Activated CD4-positive, CD25-positive, alpha-beta regulatory T cell treated with anti-CD3 and anti-CD28 coated beads, Interleukin-2, amount 50 U/mL, for 72 hours (primary cell): ENCODE results near the gene APBA2.
"Not testable (repeated sequence)": the region's sequence is repeated elsewhere in the genome, so short reads cannot be mapped to it uniquely, and the experiment has no call there.

Experiments used
- DNase-seq: peaks from one replicate; pipeline ENCODE4 v3.0.0; 2021

Gene APBA2

DNA sequence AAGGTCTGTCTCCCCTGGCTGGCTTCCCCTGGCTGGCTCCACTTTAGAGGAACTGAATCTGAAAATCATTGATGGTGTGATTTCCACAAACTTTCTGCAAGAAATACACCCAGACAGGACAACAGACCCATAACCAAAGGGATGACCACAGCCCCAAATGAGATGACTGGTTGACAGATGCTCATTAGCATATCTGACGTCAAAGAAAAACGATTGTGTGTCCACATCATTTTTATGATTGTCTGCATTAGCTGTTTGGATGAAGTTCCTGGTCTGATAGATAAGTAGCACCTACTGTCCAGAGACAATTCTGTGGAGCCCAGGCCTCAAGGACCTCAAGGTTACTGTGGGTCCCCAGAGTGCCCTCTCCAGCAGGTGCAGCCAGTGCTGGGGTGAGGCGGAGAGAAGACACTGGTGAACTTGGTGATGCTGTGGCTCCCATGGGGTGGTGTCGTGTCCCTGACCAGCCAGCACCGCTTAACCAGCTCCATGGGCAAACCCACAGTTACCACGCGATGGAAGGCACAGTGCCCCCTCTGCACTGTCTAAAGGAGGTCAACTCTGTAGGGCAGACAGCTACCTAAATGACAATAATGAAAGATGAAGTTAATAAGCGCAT lies 256.5 kb downstream of the APBA2 start:
- DNase-seq, result peak; percentile 15

DNA sequence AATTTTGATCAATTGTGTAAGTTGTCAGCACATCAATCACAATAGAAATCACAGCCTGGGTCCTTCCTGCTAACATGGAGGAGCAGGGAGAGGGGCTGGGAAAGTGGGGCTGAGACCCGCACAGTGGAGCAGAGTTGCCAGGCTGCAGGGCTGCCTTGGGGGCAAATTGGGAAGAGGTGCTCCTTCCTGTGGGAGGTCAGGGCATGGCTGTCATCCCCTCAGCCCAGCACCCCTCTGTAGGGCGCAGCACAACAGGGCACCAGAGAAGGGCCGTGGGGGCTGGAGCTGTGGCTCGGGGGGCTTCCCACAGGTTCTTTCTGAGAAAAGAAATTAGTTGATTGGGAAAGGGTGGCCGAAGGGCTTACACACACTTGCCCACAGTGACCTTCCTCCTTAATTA lies 257.5 kb downstream of the APBA2 start:
- no peak for DNase-seq

DNA sequence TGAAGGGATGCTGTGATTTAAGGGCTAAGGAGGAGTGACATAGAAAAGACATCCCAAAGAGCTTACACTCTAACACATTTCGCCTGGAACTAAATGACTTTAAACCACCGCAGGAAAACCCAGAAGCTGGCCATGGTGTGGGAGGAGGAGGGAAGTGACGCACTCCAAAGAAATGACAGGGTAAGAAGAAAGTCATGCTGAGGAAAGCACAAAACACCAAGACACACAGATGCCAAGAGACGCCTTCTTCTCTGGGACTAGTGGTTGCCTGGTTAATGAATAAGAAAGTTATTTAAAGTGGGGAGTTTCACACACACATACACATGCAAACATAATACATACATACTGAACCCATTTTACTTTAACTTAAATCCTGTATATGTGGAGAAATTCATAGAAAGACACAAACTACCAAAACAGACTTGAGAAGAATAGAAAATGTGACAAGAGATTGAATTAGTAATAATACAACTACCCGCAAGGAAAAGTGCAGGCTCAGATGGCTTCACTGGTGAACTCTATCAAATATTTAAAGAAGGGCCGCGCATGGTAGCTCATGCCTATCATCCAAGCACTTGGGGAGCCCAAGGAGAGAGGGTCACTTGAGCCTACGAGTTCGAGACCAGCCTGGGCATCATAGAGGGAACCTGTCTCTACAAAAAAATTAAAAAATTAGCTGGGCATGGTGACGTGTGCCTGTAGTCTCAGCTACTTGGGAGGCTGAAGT lies 258.3 kb downstream of the APBA2 start:
- DNase-seq, result no peak

DNA sequence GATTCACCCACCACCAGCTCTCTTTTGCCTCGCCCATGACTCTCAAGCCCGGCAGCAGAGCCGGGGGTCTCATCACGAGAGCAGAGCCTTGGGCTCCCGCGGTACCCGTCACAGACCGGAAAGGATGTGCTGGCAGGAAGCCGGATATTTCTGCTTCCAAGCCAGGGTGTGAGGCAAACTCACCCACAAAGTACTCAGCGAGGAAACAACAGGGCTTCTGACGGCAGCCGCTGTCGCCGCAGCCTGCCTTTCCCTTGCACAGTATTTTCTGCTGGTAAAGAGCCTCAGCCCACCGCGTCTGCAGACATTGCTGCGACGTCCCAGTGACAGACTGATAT lies 263.9 kb downstream of the APBA2 start:
- DNase-seq, result no peak

DNA sequence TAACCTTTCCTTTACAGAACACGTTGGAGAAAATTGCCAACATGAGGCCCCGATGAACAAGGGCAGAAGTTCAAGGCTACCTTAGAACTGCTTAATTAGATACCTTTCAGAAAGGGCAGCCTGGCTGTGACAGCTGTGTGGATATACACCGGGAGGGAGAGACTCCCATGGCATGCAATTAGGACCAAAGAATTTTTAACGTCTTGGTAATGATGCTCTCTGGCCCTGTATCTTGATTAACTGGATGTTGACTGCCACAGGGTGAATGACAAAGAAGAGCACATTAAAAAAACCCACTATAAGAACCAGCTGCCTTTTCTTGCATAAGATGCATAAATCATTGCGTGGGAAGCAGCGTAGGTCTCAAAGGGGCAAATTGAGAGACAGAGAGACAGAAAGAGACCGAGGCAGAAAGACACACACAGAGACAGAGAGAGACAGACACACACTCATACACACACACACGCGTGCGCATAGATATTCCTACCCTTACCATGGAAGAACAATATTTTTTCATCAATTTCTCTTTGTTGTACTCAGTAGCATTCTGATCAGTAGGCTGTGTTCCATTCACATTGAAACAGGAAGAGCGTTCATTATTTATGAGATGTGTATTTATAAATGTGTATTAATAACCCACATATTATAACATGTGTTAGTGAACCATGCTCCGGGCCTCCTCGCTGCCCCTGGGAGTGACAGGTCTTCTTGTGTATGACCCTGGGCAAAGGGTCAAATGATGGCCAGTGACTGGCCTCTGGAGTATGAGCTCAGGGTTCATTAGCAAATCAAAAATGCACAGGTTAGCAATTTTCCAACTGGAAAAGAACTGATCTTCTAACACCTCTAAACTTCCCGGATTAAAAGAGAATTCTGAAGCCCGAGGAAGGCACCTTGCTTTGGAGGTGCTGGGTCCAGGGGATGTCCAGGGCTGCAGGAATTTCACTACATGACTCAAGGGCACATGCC lies 265.0 kb downstream of the APBA2 start:
- DNase-seq, result no peak

DNA sequence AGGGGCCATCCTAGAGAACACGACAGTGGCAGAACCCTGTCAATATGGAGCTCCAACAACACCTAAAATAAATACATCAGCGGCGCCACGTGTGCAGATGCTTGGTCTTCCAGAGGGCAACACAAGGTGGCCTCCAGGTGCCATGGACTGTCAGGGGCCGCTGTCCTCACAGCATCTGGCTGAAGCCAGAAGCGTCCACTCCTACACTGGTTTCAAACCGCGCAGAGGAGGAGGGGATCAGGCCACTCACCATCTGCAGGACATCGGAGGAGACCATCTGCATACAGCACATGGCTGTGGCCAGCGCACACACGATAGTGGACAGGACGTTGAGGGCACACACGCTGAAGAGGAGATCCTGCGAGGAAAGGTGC lies 265.7 kb downstream of the APBA2 start:
- no peak for DNase-seq

DNA sequence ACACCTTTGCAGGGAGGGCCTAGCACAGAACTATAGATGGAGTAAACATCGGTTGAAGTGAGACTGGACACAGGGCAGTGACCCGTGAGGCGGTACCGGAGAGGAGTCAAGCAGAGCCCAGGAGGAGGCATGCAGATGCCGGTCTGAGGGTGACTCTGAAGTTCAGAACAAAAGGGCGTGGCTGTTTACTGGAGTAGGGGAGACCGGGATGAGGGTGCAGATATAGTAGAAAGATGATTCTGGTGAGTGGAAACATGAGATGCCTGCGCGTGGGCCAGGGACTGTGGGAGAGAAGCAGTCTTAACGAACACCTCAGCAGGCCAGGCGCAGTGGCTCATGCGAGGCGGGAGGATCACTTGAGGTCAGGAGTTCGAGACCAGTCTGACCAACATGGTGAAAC lies 270.7 kb downstream of the APBA2 start:
- DNase-seq, result no peak

DNA sequence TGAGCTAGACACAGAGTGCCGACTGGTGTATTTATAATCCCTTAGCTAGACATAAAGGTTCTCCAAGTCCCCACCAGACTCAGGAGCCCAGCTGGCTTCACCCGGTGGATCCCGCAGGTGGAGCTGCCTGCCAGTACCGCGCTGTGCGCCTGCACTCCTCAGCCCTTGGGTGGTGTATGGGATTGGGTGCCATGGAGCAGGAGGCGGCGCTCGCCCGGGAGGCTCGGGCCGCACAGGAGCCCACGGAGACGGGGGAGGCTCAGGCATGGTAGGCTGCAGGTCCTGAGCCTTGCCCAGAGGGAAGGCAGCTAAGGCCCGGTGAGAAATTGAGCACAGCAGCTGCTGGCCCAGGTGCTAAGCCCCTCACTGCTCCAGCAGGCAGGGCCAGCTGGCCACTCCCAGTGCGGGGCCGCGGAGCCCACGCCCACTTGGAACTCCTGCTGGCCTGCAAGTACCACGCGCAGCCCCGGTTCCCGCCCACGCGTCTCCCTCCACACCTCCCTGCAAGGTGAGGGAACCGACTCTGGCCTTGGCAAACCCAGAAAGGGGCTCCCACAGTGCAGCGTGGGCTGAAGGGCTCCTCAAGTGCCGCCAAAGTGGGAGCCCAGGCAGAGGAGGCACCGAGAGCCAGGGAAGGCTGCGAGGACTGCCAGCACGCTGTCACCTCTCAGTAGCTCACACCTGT lies 274.1 kb downstream of the APBA2 start:
- DNase-seq, result no peak

DNA sequence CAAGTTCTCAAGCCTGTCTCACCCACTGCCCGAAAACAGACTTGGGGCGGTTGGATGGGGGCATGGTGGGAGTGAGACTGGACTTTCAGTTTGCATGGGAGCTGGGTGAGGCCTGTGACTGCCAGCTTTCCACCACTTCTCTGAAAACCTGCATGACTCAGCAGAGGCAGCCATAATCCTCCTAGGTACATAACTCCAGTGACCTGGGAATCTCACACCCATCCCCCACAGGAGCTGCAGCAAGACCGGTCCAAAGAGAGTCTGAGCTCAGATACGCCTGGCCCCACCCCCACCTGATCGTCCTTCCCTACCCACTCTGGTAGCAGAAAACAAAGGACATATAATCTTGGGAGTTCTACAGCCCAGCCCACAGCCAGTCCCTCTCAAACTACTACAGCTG lies 276.6 kb downstream of the APBA2 start:
- DNase-seq, result no peak

DNA sequence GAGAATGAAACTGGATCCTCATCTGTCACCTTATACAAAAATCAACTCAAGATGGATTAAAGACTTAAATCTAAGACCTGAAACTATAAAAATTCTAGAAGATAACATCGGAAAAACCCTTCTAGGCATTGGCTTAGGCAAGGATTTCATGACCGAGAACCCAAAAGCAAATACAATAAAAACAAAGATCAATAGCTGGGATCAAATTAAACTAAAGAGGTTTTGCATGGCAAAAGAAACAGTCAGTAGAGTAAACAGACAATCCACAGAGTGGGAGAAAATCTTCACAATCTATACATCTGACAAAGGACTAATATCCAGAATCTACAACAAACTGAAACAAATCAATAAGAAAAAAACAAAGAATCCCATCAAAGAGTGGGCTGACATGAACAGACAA lies 281.3 kb downstream of the APBA2 start:
- not testable (repeated sequence) for DNase-seq
